IPS DF 19.7 (cell line): Measurements from ENCODE around the gene ZNF598.
"Not testable (repeated sequence)": the region's sequence is repeated elsewhere in the genome, so short reads cannot be mapped to it uniquely, and the experiment has no call there.

Source experiments
- DNase-seq: peaks from one replicate; pipeline ENCODE4 v3.0.0-alpha.2; 2013; ENCODE audit warnings: low read depth, low spot score

ZNF598 gene

DNA sequence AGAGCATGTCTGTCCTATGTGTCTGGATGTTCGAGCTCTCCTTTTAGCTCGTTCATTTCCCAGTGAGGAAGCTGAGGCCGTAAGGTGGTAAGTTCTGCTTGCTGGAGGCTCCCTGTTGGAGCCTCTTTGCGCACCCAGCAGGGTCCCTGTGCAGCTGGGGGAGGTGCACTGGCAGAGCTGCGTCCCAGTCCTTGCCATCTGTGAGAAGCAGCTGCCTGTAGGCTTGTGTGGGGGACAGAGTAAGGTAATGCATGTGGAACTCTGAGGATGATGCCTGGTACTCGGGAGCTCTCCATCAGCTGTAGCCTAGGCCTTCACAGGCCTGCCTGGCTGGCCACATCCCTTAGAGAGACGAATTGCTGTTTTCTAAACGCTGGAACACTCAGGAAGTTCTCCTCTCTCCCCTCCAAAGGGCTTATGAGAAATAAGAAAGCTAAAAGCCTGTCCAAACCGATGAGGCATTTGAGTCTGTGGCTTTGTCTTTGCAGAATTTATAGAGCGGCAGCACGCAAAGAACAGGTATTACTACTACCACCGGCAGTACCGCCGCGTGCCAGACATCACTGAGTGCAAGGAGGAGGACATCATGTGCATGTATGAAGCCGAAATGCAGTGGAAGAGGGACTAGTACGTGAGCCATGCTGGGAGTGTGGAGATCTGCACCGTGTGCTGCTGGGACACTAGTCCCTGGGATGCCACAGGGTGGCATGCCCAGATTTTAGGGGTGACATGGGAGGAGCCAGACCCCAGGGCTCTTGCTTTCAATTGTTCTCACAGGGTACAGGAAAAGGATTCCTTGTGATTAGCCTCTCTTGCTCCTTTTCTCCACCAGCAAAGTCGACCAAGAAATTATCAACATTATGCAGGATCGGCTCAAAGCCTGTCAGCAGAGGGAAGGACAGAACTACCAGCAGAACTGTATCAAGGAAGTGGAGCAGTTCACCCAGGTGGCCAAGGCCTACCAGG lies 48.7 kb downstream of the ZNF598 start:
- no peak for DNase-seq

DNA sequence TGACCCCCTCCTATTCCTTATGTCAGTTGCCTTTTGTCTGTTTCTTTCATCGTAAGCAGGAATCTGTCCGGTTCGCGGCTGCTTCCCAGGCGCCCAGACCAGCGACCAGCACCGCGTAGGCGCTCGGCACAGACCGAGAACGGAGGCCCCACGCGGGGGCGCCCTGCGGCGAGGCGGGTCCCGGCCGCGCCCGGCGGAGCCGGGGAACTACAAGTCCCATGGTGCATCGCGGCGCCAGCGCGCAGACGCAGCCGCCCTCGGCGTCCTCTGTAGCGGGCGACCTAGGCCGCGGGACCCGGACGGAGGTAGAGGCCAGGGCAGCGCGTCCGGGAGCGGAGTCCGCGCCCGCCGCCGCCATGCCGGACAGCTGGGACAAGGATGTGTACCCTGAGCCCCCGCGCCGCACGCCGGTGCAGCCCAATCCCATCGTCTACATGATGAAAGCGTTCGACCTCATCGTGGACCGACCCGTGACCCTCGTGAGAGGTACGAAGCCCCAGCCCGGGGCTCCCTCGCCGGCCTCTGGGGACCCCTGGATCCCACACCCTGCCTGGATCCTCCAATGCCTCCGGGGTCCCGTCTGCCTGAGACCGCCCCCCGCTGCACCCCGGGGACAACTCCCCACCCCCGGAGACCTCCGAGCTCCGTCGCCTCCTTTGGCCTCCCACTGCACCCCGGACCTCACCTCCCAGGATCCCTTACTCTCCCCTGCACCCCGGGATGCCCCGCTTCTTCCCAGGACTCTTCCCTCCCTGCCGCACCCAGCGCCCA lies 50.2 kb downstream of the ZNF598 start, which contains the start of gene NDUFB10:
TSS of gene NDUFB10 (plus strand) at position 270 of the 771 bp plus-strand sequence. CDS start at position 357, 87 bp downstream.
- no peak for DNase-seq

DNA sequence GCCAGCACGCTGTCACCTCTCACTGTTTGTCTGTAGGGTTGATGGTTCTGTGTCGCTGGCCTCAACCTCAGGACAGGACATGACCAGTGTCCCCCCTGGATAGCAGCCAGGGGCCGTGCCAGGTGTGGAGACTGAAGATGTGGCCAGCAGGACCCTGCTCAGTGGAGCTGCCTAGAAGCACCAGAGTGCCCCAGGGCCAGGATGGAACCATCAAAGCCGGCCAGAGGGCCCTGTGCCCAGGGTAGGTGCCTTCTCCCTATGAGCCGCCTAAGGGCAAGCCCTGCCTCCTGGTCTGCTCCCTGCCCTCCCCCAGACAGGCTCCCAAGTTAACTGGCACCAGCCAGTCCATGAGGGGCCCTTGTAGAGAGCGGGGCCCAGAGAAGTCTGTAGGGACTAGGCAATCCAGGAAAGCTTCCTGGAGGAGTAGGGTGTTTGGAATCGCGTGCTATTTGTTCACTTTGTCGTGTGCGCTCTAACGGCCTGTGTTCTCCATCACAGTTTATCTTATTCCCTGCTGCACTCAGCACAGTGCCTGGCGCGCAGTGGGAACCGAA lies 50.8 kb downstream of the ZNF598 start:
- no peak for DNase-seq

DNA sequence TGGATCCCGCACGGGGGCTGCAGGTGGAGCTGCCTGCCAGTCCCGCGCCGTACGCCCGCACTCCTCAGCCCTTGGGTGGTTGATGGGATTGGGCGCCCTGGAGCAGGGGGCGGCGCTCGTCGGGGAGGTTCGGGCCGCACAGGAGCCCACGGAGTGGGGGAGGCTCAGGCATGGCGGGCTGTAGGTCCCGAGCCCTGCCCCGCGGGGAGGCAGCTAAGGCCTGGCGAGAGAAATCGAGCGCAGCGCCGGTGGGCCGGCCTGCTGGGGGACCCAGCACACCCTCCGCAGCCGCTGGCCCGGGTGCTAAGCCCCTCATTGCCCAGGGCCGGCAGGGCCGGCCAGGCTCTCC lies 51.5 kb downstream of the ZNF598 start:
- DNase-seq: not testable (repeated sequence)

DNA sequence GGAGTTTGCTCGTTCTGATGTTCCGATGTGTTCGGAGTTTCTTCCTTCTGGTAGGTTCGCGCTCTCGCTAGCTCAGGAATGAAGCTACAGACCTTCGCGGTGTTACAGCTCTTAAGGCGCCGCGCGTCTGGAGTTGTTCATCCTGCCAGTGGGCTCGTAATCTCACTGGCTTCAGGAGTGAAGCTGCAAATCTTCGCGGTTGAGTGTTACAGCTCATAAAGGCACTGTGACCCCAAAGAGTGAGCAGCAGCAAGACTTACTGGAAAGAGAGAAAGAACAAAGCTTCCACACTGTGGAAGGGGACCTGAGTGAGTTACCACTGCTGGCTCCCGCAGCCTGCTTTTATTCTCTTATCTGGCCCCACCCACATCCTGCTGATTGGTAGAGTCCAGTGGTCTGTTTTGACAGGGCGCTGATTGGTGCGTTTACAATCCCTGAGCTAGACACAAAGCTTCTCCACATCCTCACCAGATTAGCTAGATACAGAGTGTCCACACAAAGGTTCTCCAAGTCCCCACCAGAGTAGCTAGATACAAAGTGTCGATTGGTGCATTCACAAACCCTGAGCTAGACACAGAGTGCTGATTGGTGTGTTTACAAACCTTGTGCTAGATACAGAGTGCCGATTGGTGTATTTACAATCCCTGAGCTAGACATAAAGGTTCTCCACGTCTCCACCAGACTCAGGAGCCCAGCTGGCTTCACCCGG lies 52.0 kb downstream of the ZNF598 start:
- not testable (repeated sequence) for DNase-seq

DNA sequence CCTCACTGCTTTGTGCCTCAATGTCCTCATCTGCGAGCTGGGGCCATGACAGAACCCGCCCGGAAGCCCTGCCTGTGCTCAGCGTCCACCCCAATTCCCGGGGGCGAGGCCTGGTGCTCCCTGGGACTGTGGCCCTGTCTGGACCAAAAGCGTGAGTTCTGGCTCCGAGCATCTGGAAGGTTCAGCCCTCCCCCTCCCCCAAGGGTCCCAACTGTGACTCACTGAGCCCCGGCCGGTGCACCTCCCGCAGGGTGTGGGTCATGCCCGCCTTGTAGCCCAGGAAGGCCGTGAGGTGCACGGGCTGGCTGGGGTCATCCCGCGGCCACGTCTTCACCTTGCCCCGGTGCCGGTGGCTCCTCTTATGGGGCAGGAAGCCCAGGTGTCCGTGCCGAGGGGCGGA lies 55.9 kb downstream of the ZNF598 start:
- no peak for DNase-seq

DNA sequence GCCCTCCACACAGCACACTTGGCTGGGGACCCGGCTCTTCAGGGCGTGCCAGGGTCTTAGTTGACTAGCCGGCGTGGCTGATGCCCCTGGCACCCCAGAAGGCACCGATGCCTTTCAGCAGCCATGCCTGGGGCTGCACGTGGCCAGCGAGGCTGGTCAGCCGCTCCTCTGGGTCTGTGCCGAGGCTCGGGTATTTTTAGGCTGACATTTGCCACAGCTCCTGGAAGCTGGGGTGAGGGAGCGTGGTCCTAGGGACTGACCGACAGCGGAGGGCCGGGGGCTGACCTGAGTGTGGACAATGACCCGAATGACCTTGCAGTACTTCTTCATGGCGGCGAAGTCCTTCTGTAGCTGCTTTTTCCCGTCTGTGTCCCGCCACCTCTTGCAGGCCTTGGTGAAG lies 59.1 kb downstream of the ZNF598 start:
- DNase-seq: no peak

DNA sequence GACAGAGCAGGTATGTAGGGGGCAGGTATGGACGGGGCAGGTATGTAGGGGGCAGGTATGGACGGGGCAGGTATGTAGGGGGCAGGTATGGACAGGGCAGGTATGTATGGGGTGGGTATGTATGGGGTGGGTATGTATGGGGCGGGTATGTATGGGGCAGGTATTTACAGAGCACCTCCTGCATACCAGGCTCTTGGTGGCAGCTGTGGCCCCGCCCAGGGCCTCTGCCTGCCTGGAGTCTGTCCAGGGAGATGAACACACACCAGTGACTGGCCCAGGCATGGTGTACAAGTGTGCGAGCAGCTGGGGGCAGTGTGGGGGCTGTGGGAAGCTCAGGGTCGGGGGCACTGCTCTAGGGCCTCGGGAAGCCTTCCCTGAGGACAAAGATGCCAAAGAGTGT lies 59.6 kb downstream of the ZNF598 start:
- DNase-seq: no peak

DNA sequence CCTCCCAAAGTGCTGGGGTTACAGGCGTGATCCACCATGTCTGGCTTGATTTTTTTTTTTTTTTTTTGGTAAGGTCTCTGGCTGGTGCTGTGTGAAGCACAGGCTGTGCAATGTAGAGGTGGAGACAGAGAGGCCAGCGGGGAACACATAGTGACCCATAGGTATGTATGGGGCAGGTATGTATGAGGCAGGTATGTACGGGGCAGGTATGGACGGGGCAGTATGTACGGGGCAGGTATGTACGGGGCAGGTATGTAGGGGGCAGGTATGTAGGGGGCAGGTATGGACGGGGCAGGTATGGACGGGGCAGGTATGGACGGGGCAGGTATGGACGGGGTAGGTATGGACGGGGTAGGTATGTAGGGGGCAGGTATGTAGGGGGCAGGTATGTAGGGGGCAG lies 60.1 kb downstream of the ZNF598 start:
- no peak for DNase-seq
